Endothelial cell of umbilical vein (primary cell): ENCODE measurements around the gene ARHGEF7.

ENCODE experiments used
- EZH2 ChIP-seq: IDR thresholded peaks from 2 replicates; pipeline ENCODE4 v1.6.1; 2012; ENCODE audit warnings: borderline replicate concordance, low read depth, mild to moderate bottlenecking, moderate library complexity, low read length, inconsistent platforms; ENCODE audit not compliant: severe bottlenecking
- FOS ChIP-seq: IDR thresholded peaks from 2 replicates; pipeline ENCODE4 v1.6.1; 2011; ENCODE audit warnings: mild to moderate bottlenecking, low read length, moderate library complexity, borderline replicate concordance; ENCODE audit not compliant: insufficient read depth
- JUN ChIP-seq: IDR thresholded peaks from 2 replicates; pipeline ENCODE4 v1.6.1; 2011; ENCODE audit warnings: borderline replicate concordance, low read depth; ENCODE audit not compliant: insufficient read length, insufficient read depth
- MYC ChIP-seq: IDR thresholded peaks from one replicate; pipeline ENCODE4 v1.6.1; 2011; ENCODE audit warnings: mild to moderate bottlenecking, low read depth, low read length
- POLR2A ChIP-seq: IDR thresholded peaks from 2 replicates; pipeline ENCODE4 v1.6.1; 2012; ENCODE audit warnings: low read depth, mild to moderate bottlenecking, control low read depth, low read length
- POLR2AphosphoS5 ChIP-seq: IDR thresholded peaks from 2 replicates; pipeline ENCODE4 v1.6.1; 2012; ENCODE audit warnings: low read depth, mild to moderate bottlenecking, control low read depth, low read length, moderate library complexity; ENCODE audit not compliant: insufficient read depth
- TF ChIP-seq, protein P1 (sequence below): IDR thresholded peaks from 2 replicates; pipeline ENCODE4 v1.6.1; 2011; ENCODE audit not compliant: insufficient read depth, insufficient read length
- TF ChIP-seq, protein P2 (sequence below), 2 donors: IDR thresholded peaks; 1 replicate in 1 of 2; 2 replicates in 1 of 2; pipeline ENCODE4 v1.5.1; 2011; ENCODE audit warnings: low read length in 2 of 2, mild to moderate bottlenecking in 2 of 2, moderate library complexity in 2 of 2, control low read depth in 1 of 2, inconsistent platforms in 1 of 2, low read depth in 1 of 2; ENCODE audit not compliant: insufficient read depth in 1 of 2; ENCODE audit errors: extremely low read depth in 1 of 2

DNA sequence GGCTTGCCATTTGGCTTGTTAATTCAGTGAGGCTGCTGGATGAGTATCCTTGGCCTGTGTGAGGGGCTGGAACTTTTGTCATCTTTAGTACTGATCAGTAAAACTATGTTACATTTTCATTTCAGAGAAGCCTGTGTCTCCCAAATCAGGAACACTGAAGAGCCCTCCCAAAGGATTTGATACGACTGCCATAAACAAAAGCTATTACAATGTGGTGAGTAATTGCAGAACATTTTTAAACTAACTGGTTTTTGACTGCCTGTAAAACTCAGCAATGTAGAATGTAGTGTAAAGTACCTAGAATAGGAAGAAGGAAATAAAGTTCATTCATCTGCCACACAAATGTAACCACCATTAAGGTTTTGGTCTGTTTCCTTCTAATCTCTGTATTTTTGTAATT lies 118.0 kb downstream of the ARHGEF7 start:
- no peak for TF ChIP-seq EZH2
- no peak for TF ChIP-seq POLR2A
- TF ChIP-seq, protein P1, sequence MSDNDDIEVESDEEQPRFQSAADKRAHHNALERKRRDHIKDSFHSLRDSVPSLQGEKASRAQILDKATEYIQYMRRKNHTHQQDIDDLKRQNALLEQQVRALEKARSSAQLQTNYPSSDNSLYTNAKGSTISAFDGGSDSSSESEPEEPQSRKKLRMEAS, result no peak
- TF ChIP-seq, protein P2, sequence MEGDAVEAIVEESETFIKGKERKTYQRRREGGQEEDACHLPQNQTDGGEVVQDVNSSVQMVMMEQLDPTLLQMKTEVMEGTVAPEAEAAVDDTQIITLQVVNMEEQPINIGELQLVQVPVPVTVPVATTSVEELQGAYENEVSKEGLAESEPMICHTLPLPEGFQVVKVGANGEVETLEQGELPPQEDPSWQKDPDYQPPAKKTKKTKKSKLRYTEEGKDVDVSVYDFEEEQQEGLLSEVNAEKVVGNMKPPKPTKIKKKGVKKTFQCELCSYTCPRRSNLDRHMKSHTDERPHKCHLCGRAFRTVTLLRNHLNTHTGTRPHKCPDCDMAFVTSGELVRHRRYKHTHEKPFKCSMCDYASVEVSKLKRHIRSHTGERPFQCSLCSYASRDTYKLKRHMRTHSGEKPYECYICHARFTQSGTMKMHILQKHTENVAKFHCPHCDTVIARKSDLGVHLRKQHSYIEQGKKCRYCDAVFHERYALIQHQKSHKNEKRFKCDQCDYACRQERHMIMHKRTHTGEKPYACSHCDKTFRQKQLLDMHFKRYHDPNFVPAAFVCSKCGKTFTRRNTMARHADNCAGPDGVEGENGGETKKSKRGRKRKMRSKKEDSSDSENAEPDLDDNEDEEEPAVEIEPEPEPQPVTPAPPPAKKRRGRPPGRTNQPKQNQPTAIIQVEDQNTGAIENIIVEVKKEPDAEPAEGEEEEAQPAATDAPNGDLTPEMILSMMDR (IDR thresholded peaks at IDR 0.05; ENCODE audit: extremely low read depth in 1 of 2, insufficient read depth in 1 of 2, low read depth in 1 of 2, low read length in 2 of 2), result no peak
- TF ChIP-seq POLR2AphosphoS5, result no peak
- TF ChIP-seq JUN, result no peak
- TF ChIP-seq MYC, result no peak
- TF ChIP-seq FOS, result no peak
